GM12875 (cell line): Measurements from ENCODE around the gene MIOS.

ENCODE experiments used
- H3K4me3 ChIP-seq: one replicate; pipeline ENCODE4 v1.5.1; 2011; ENCODE audit warnings: low read depth, low read length, control low read depth
- CTCF ChIP-seq: IDR thresholded peaks from 2 replicates; pipeline ENCODE4 v1.5.1; 2011; ENCODE audit warnings: low read depth, mild to moderate bottlenecking, control low read depth, inconsistent platforms, low read length, moderate library complexity, borderline replicate concordance; ENCODE audit not compliant: insufficient read depth

Gene MIOS

GRCh38 chr7:7581531-7582179 is 15.0 kb downstream of the MIOS start:
- no peak overlapping the region for H3K4me3 ChIP-seq
- TF ChIP-seq CTCF = no peak

GRCh38 chr7:7582596-7582995 is 15.9 kb downstream of the MIOS start:
- TF ChIP-seq CTCF = no peak

GRCh38 chr7:7583731-7584130 is 17.0 kb downstream of the MIOS start:
- no peak overlapping the region for H3K4me3 ChIP-seq
- no peak for TF ChIP-seq CTCF

More at GRCh38 chr7:7582596-7582995, 15.9 kb downstream of the MIOS start:
- no peak overlapping the region for H3K4me3 ChIP-seq

GRCh38 chr7:7584653-7585052 is 18.0 kb downstream of the MIOS start:
- no peak overlapping the region for H3K4me3 ChIP-seq
- TF ChIP-seq CTCF = no peak

- H3K4me3 ChIP-seq = no peak overlapping the region
- TF ChIP-seq CTCF = no peak
These were observed 18.7 kb downstream of the MIOS start for GRCh38 chr7:7585241-7585928.

GRCh38 chr7:7595451-7595850 is 28.8 kb downstream of the MIOS start:
- H3K4me3 ChIP-seq = no peak overlapping the region
- TF ChIP-seq CTCF = no peak

GRCh38 chr7:7596176-7596575 is 29.5 kb downstream of the MIOS start:
- TF ChIP-seq CTCF = no peak
- H3K4me3 ChIP-seq = no peak overlapping the region
